Stimulated activated memory B cell treated with anti-CD40 and anti-IgM and Interleukin-4, amounts not matched to agents 10 μg/mL and 1 μg/mL and 100 μg/mL, for 72 hours (primary cell): ENCODE data around the gene IGFBP5.
A peak's percentile ranks its signal among the peaks of the same experiment; 100 is the strongest.

Source experiments
- ATAC-seq: fragments of 150-1000 bp; cut with Tn5 transposase; 2 replicates; pipeline ENCODE4 v1.10.0; 2021
- H3K27ac Mint-ChIP-seq: one replicate; pipeline ENCODE4 v1.8.0; 2022; ENCODE audit warnings: mild to moderate bottlenecking, mixed read lengths
- H3K27me3 Mint-ChIP-seq: one replicate; pipeline ENCODE4 v1.8.0; 2022; ENCODE audit warnings: mixed read lengths
- H3K36me3 Mint-ChIP-seq: one replicate; pipeline ENCODE4 v1.8.0; 2022; ENCODE audit warnings: mixed read lengths
- H3K4me1 Mint-ChIP-seq: one replicate; pipeline ENCODE4 v1.8.0; 2022; ENCODE audit warnings: mixed read lengths
- H3K4me3 Mint-ChIP-seq: one replicate; pipeline ENCODE4 v1.8.0; 2022; ENCODE audit warnings: mild to moderate bottlenecking, moderate library complexity, mixed read lengths
- H3K9me3 Mint-ChIP-seq: one replicate; pipeline ENCODE4 v1.8.0; 2022; ENCODE audit warnings: mixed read lengths

IGFBP5 gene, protein sequence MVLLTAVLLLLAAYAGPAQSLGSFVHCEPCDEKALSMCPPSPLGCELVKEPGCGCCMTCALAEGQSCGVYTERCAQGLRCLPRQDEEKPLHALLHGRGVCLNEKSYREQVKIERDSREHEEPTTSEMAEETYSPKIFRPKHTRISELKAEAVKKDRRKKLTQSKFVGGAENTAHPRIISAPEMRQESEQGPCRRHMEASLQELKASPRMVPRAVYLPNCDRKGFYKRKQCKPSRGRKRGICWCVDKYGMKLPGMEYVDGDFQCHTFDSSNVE

DNA sequence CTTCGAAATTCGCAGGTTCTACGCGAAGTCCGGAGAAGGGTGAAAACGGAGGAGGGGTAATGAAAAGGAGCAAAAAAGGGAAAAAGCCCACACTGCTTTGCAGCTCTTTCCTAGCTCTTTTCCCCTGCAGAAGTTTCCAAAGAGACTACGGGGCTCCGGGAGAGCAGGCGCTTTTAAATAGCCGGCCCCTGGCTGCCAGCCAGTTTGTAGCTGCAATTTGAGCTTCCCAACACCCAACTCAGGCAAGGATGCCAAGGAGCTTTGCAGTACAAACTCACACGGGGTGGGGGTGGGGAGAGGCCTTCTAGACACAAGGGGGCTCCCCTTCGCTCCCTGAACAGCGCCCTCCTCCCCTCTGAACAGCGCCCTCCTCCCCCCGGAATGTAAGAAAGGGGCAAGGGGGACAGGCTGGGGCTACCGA lies at the start of gene IGFBP5:
IGFBP5 (minus strand) TSS at position 149 of the 421 bp plus-strand sequence. CDS start 774 bp downstream, outside the sequence.
- Mint-ChIP-seq H3K4me1 (peaks cover 35% of the 10 kb centered on the region), H3K4me3 (peak within 1 kb of the TSS; percentile 12), H3K9me3 (no peaks in the 10 kb centered on the region), H3K27me3 (peaks cover 75% of the 10 kb centered on the region), H3K27ac (no peak within 1 kb of the TSS), H3K36me3 (no peaks in the 10 kb centered on the region)
- no peak for ATAC-seq

DNA sequence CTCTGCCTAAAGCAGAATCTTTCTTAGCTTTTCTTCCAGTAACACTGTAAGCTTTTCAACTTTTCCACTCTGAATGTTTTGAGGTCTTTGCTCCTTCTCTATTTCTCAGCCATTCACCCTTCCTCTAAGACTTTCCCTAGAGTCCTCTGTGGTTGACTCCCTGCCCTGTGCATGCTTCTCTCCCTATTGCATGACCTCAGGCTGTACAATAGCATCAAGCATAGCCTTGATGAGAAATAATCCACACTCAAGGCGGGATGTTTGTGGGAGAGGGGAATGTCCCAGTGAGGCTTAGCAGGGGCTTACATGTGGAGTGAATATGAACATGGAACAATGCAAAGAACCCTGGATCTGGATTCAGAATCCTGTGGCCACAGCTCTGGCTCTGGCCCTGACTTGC lies 48.4 kb upstream of the IGFBP5 start:
- Mint-ChIP-seq H3K9me3 (peaks cover 2% of the 10 kb centered on the region), H3K27me3 (peaks cover 36% of the 10 kb centered on the region), H3K36me3 (no peaks in the 10 kb centered on the region), H3K4me3 (no peak overlapping the region), H3K27ac (no peak overlapping the region), H3K4me1 (no peaks in the 10 kb centered on the region)
- no peak for ATAC-seq

DNA sequence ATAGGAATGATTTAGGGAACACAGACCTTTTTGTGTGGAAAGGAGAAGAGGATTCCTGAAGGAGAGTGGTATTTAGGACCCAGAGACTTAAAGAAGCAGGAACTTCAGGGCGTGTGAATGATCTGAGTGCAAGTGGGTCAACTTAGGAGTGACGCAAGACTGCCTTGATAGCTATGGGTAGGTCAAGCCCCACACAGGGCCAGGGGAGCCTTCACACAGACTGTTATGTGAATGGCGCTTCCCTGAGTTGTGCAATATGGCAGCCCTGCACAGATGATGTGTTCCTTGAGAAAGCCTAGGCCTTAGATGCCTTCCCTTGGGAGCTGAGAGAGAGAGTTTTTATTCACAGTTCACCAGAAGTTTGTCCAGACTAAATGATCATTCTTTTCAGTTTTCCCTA lies 47.1 kb upstream of the IGFBP5 start:
- H3K4me1 Mint-ChIP-seq: no peaks in the 10 kb centered on the region
- H3K27ac Mint-ChIP-seq: no peak overlapping the region
- H3K27me3 Mint-ChIP-seq: peaks cover 35% of the 10 kb centered on the region
- no peaks in the 10 kb centered on the region for H3K9me3 Mint-ChIP-seq
- H3K4me3 Mint-ChIP-seq: no peak overlapping the region
- ATAC-seq: no peak
- H3K36me3 Mint-ChIP-seq: no peaks in the 10 kb centered on the region

DNA sequence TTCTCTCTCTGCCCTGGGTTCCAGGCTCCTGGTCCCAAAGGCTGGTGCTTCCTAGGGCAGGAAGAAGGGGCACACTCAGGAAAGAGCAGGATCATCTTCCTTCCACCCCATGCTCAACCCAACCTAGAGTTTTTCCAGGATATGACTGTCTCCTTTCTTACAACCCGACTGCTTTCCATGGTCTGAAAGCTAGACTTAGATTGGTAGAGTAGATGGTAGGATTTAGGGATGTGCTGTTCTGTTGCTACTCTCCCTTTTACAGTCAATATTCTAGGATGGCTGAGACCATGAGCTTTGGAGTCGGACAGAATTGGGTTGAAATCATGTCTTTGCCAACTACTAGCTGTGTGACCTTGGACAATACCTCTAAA lies 45.9 kb upstream of the IGFBP5 start:
- H3K27ac Mint-ChIP-seq: no peak overlapping the region
- ATAC-seq: no peak
- H3K4me3 Mint-ChIP-seq: no peak overlapping the region
- H3K9me3 Mint-ChIP-seq: peaks cover 2% of the 10 kb centered on the region
- no peaks in the 10 kb centered on the region for H3K36me3 Mint-ChIP-seq
- H3K4me1 Mint-ChIP-seq: no peaks in the 10 kb centered on the region
- H3K27me3 Mint-ChIP-seq: peaks cover 34% of the 10 kb centered on the region

DNA sequence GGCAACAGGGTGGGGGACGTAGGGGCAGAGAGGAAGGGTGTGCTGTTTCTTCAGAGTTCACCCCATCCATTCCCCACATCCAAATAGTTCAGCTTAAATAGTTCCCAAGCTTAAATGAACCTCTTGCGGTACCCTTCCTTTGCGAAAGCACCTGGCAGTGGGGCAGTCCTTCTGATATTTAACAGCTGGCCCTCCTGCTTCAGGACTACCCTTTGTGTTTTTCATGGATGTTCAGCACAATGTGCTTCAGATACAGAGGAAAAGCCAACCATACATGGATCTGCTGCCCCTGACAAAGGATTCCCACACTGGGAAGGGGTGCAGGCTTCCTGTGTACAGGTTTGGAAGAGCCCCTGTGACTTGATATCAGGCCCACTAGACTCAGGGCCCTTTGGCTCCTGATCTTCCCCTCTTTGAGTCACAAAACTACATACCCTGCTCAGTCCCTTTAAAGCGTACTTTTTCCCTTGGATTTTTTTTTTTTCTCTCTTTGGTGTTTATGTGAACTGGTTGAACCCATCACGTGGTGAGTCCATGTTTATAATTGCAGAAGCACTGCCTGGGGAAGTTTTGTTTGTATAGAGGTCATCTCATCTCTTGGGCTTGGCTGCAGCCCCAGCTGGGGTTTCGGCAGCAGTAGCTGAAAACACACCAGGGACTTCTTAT lies 45.3 kb upstream of the IGFBP5 start:
- no peak overlapping the region for H3K4me3 Mint-ChIP-seq

DNA sequence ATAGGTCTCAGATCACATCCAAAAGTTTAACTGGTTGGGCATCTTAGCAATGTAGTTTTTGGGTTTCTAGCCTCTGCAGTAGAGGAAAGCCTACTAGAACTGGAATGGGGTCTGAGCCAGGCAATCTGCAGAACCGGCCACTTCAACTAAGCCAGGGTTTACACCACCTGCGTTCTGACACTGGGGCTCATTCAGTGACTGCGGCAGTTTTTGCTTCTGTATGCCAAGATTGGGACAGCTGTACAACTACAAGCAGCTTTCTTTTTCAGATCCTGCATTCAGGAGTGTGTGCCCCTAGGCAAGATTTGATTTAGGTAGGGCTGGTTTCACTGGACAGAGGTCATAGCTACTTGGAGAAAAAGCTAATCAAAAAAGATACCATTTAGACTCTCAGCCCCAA lies 43.7 kb upstream of the IGFBP5 start:
- Mint-ChIP-seq H3K4me1 (no peaks in the 10 kb centered on the region), H3K9me3 (peaks cover 2% of the 10 kb centered on the region), H3K4me3 (no peak overlapping the region), H3K36me3 (no peaks in the 10 kb centered on the region), H3K27me3 (peaks cover 18% of the 10 kb centered on the region), H3K27ac (no peak overlapping the region)
- ATAC-seq: no peak

More for the DNA sequence above, 45.3 kb upstream of the IGFBP5 start:
- H3K27ac Mint-ChIP-seq: no peak overlapping the region
- peaks cover 29% of the 10 kb centered on the region for H3K27me3 Mint-ChIP-seq
- ATAC-seq: no peak
- H3K36me3 Mint-ChIP-seq: no peaks in the 10 kb centered on the region
- peaks cover 2% of the 10 kb centered on the region for H3K9me3 Mint-ChIP-seq
- H3K4me1 Mint-ChIP-seq: no peaks in the 10 kb centered on the region

DNA sequence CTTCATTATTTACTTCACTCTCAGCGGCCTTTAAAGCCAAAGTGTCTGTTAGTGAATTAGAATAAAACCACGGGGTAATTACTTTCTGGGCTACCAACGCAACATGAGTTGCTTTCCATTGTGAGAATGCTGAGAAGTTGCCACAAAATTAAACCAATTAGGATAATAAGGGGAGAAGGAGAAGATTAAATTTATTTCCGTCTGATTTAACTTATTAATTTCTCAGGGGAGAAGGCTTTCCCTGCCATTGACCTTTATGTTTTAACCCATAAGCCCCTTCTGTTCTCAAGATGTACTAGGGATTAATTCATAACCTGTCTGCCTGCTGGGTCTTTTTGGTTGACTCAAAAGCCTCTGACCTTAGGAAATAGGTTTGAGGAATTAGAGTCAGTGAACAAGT lies 42.3 kb upstream of the IGFBP5 start:
- Mint-ChIP-seq H3K36me3 (no peaks in the 10 kb centered on the region), H3K4me1 (no peaks in the 10 kb centered on the region), H3K4me3 (no peak overlapping the region), H3K27me3 (peaks cover 23% of the 10 kb centered on the region), H3K9me3 (peaks cover 2% of the 10 kb centered on the region), H3K27ac (no peak overlapping the region)
- no peak for ATAC-seq

DNA sequence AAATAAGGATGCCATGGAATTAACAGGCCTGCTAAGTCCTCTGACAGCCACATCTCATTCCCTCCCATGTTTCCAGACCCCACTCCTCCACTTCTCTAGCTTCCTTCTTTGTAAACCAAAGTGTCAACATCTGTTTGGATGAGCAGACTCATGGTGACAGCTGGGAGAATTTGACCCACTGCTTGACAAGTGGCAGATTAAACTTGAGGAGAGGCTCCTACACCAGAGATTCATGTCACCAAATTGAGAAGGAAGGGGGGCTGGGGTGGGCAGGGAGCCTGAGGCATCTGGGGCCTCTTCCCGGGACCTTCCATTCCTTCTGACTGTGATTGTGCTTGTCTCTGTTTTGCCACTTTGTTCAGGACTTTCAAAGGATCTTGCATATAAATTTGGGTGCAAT lies 41.0 kb upstream of the IGFBP5 start:
- H3K27me3 Mint-ChIP-seq: peaks cover 23% of the 10 kb centered on the region
- peaks cover 2% of the 10 kb centered on the region for H3K9me3 Mint-ChIP-seq
- H3K36me3 Mint-ChIP-seq: no peaks in the 10 kb centered on the region
- ATAC-seq: no peak
- H3K4me1 Mint-ChIP-seq: no peaks in the 10 kb centered on the region
- H3K27ac Mint-ChIP-seq: no peak overlapping the region
- H3K4me3 Mint-ChIP-seq: no peak overlapping the region

DNA sequence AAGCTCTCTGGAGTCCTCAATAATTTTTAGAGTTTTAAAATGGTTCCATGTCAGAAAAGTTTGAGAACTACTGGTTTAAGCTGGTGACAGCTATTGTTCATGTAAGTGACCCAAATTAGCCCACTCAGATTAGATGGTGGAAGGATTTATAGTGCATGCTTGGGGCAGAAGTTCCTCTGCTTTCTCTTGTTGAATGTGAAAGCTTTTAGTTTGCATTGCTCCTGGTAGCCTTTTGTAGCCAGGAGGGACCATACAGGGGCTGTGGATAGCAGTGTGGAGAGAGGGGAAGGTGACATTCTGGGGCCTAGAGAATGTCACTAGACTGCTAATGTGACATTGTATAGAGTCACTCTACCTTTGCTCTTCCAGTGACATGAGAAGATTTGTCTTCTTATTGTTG lies 40.3 kb upstream of the IGFBP5 start:
- Mint-ChIP-seq H3K36me3 (no peaks in the 10 kb centered on the region), H3K4me3 (no peak overlapping the region), H3K27ac (no peak overlapping the region), H3K4me1 (no peaks in the 10 kb centered on the region), H3K9me3 (peaks cover 2% of the 10 kb centered on the region), H3K27me3 (peaks cover 23% of the 10 kb centered on the region)
- no peak for ATAC-seq

DNA sequence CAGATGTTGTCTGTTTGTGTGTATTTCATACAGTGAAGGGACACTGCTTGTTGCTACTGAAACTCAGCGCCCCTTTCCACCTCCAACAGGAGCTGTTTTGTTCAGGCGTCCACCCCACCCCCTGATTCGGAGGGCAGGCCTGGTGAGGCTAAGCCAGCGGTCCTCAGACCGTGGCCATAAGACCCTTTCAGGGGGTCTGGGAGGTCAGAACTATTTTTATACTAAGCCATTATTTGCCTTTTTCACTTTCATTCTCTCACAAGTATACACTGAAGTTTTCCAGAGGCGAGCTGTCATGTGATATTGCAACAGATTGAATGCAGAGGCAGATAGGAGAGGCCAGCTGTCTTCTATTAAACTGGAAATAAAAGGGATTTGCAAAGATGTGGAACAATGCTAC lies 39.7 kb upstream of the IGFBP5 start:
- H3K36me3 Mint-ChIP-seq: no peaks in the 10 kb centered on the region
- no peak overlapping the region for H3K4me3 Mint-ChIP-seq
- peaks cover 2% of the 10 kb centered on the region for H3K9me3 Mint-ChIP-seq
- H3K4me1 Mint-ChIP-seq: no peaks in the 10 kb centered on the region
- peaks cover 23% of the 10 kb centered on the region for H3K27me3 Mint-ChIP-seq
- ATAC-seq: no peak
- no peak overlapping the region for H3K27ac Mint-ChIP-seq

DNA sequence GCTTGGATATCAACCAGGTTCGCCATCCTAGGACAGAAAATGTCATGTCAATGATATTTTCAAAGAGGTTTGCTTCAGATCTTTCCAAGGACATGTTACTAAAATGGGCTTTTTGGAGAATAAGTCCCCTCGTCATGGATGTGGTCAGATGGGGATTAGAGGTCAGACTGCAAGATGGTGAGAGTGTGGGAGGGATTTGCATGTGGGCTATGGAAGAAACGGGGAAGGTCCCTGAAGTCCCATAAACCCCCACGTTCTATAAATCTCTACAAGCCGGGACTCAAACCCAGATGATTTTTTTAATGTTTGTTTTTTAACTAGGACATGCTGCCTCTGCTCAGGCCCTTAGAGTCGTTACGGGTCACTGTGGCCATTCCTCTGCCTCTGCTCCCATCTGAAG lies 37.7 kb upstream of the IGFBP5 start:
- Mint-ChIP-seq H3K4me1 (no peaks in the 10 kb centered on the region), H3K36me3 (no peaks in the 10 kb centered on the region), H3K4me3 (no peak overlapping the region), H3K27ac (no peak overlapping the region), H3K27me3 (peaks cover 23% of the 10 kb centered on the region), H3K9me3 (peaks cover 2% of the 10 kb centered on the region)
- ATAC-seq: no peak

DNA sequence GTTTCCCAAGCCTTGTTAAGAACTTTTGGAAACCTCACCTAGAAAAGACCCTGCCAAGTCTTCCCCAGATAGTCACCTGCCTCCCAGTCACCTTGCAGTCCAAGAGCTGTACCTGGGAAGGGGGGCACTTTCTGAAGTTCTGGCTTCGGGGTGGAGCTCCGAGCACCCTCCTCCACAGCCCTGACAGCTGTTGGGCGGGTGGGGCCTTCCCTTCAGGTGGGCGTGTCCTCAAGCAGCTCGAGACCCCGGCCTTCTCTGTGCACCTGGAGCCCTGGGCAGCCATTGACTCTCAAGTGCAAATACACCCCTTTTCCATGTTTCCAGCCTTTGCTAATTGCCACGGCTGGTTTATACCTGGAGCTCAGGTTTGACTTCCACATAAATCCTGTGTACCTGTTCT lies 37.0 kb upstream of the IGFBP5 start:
- no peak overlapping the region for H3K4me3 Mint-ChIP-seq
- H3K4me1 Mint-ChIP-seq: no peaks in the 10 kb centered on the region
- no peaks in the 10 kb centered on the region for H3K36me3 Mint-ChIP-seq
- H3K27ac Mint-ChIP-seq: no peak overlapping the region
- H3K9me3 Mint-ChIP-seq: peaks cover 2% of the 10 kb centered on the region
- no peak for ATAC-seq
- peaks cover 20% of the 10 kb centered on the region for H3K27me3 Mint-ChIP-seq

DNA sequence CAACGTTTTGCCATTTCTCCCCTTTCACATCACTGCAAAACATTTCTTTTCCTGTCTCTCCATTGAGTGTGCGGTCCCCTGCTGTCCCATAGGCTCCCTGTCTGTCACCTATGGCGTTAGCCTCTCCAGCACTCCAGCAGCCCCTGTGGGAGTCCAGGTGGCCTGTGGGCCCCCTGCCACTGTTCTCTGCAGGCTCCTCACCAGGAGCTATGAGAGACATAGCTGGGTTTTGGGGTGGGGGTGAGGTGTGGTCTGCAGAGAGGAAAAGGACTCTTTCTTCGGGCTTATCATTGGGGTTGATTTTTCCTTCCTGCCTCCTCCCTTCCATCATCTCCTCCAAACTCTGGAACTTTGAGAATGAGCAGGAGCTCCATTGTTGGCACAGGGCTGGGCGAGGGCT lies 36.1 kb upstream of the IGFBP5 start:
- Mint-ChIP-seq H3K27ac (no peak overlapping the region), H3K27me3 (peaks cover 11% of the 10 kb centered on the region), H3K9me3 (no peaks in the 10 kb centered on the region), H3K4me1 (no peaks in the 10 kb centered on the region), H3K4me3 (no peak overlapping the region), H3K36me3 (no peaks in the 10 kb centered on the region)
- no peak for ATAC-seq

DNA sequence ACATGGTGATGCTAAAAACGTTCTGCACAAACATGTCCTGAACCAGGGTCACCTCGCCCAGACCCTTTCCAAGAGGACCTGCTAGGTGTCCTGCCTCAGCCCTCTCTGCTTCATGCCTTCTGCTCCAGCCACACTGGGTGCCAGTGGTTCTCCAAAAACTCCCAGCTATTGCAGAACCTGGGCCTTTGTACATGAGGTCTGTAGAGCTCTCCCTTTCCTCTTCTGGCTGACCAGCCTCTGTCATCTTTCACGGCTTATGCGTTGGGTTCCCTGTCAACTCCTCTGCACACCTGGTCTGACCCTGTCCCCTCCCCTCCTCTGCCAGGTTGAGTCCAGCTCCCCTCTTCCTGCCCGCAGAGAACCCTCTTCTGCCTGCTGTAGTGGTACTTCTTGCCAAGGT lies 35.5 kb upstream of the IGFBP5 start:
- Mint-ChIP-seq H3K4me3 (no peak overlapping the region), H3K36me3 (no peaks in the 10 kb centered on the region), H3K9me3 (no peaks in the 10 kb centered on the region)

DNA sequence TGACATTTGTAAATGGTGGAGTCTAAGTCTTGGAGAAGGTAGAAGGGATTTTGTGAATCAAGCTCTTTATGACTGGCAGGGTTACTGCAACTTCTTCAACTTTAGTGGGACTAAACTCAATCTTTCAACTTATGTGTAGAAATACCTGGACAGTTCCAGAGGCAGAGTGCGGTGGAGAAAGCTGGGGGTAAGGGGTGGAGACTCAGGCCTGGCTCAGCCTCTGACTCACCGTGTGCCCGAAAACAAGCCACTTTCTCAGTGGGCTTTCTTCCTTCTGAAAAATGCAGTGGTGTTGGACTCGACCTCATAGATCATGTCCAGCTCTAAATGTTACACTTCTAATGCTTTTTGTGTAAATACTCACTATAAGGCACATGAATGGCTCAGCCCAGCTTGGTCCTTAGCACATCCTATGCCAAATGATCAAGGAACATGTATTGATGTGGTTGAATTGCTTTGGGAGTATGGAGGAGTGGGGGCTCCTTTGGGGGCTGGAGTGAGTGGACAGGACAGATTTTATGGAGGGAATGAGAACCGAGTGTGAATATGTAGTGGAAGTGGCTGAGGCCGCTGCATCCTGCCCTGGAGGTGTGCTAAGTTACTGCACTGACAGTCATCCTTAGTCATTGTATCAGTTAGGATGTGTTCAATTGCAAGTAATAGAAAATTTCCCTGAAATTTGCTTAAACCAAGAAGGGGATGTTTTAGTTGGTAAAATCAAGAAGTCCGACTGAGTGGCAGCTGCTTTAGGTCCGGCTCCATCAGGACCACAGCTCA lies 32.2 kb upstream of the IGFBP5 start:
- Mint-ChIP-seq H3K36me3 (no peaks in the 10 kb centered on the region), H3K27ac (no peak overlapping the region), H3K4me1 (no peaks in the 10 kb centered on the region), H3K9me3 (no peaks in the 10 kb centered on the region), H3K4me3 (no peak overlapping the region), H3K27me3 (peaks cover 17% of the 10 kb centered on the region)
- ATAC-seq: no peak

More for the DNA sequence above, 35.5 kb upstream of the IGFBP5 start:
- ATAC-seq: no peak
- no peak overlapping the region for H3K27ac Mint-ChIP-seq
- peaks cover 9% of the 10 kb centered on the region for H3K27me3 Mint-ChIP-seq
- H3K4me1 Mint-ChIP-seq: no peaks in the 10 kb centered on the region

DNA sequence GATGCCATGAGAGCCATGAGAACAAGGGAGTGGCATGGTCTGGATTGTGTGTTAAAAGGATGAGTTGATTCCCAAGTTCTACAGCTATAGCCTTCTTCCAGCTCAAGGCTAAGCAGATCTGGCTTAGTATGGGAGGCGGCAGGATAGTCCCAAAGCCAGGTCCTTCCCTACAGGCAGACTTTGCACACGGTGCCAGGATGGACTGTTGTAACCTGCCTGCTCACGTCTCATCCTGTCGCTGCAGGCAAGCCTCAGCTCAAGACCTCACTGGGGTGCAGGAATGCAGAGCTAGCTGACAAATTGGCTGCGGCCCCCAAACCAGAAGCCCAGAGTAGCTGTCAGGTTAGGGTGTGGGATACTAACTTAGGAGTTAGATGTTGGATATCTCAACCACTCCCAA lies 28.8 kb upstream of the IGFBP5 start:
- Mint-ChIP-seq H3K4me3 (no peak overlapping the region), H3K36me3 (no peaks in the 10 kb centered on the region), H3K27me3 (peaks cover 17% of the 10 kb centered on the region), H3K27ac (no peak overlapping the region), H3K4me1 (no peaks in the 10 kb centered on the region), H3K9me3 (no peaks in the 10 kb centered on the region)
- ATAC-seq: no peak
